HCT116 (cell line): ENCODE results near the gene IZUMO1. TPM values are rescaled to one million over a fixed set of nuclear protein-coding genes. Genes with fewer than 3 reads are reported as not detected.

Source experiments
- ATAC-seq: fragments of 200-7000 bp; cut with Tn5 transposase; 2 replicates; pipeline ENCODE4 v1.9.1; 2020; ENCODE audit warnings: mild to moderate bottlenecking, moderate library complexity
- BruUV-seq: library from RNA; stranded (reverse); fragments of 400-500 nt; replicated peaks from 2 replicates; lab custom pipeline; 2021; lab: Mats Ljungman, UMichigan
- CTCF ChIA-PET: fragments of 300-600 bp; sonication (Branson Sonifier 250); formaldehyde crosslinking; loops from one replicate; lab custom pipeline; 2021; ENCODE audit warnings: antibody characterized with exemption; lab: Charles Lee
- POLR2A ChIA-PET: fragments of 300-600, 350-600 bp; sonication (Branson Sonifier 250); formaldehyde crosslinking; loops from one replicate; lab custom pipeline; 2021; ENCODE audit warnings: antibody characterized with exemption; lab: Charles Lee
- RAD21 ChIA-PET, 2 experiments: fragments of 300-600 bp; sonication (Branson Sonifier 250); formaldehyde crosslinking; loops; one replicate each; lab custom pipeline; 2023; ENCODE audit warnings: low total read pairs in 2 of 2; ENCODE audit not compliant: uncharacterized antibody in 2 of 2, unreplicated experiment in 2 of 2, low non-redundant PET in 1 of 2; lab: Charles Lee
- DNase-seq: peaks from one replicate; pipeline ENCODE4 v3.0.0-alpha.2; 2010; ENCODE audit warnings: low read depth, low spot score
- H2AFZ ChIP-seq: fragments of 200-600 bp; shearing (Covaris generic), sonication (generic); 2 replicates; pipeline ENCODE4 v1.6.1; 2017; ENCODE audit warnings: low read depth, mixed run types, mixed read lengths, antibody characterized with exemption, low read length; ENCODE audit not compliant: poor library complexity, severe bottlenecking
- H3K27ac ChIP-seq: 2 replicates; pipeline ENCODE4 v1.5.1; 2012; ENCODE audit warnings: low read depth, low read length
- H3K27me3 ChIP-seq: fragments of 200-600 bp; sonication (generic); 2 replicates; pipeline ENCODE4 v1.6.1; 2016; ENCODE audit warnings: mixed run types, low read length, mixed read lengths; ENCODE audit not compliant: insufficient read depth
- H3K36me3 ChIP-seq, 2 experiments: fragments of 200-500 bp in 1 of 2; fragments of 200-600 bp in 1 of 2; sonication (Bioruptor generic) in 1 of 2; sonication (generic) in 1 of 2; 2 replicates each; pipeline versions ENCODE4 v1.5.1 to v1.6.1; 2014 to 2016; ENCODE audit warnings: low read length in 2 of 2, inconsistent platforms in 1 of 2, mixed read lengths in 1 of 2, mixed run types in 1 of 2; ENCODE audit not compliant: insufficient read depth in 2 of 2, control insufficient read depth in 1 of 2
- H3K4me1 ChIP-seq, 2 experiments: fragments of 200-600 bp in 1 of 2; sonication (generic) in 1 of 2; 2 replicates each; pipeline versions ENCODE4 v1.5.1 to v1.6.1; 2012 to 2017; ENCODE audit warnings: low read length in 2 of 2, inconsistent platforms in 1 of 2, mild to moderate bottlenecking in 1 of 2, mixed read lengths in 1 of 2, mixed run types in 1 of 2, moderate library complexity in 1 of 2; ENCODE audit not compliant: insufficient read depth in 2 of 2, control insufficient read depth in 1 of 2
- H3K4me2 ChIP-seq: fragments of 200-600 bp; sonication (generic); 2 replicates; pipeline ENCODE4 v1.6.1; 2017; ENCODE audit warnings: mixed run types, low read length, mixed read lengths
- H3K4me3 ChIP-seq, 2 experiments: fragments of 200-600 bp in 1 of 2; sonication (generic) in 1 of 2; replicated peaks in 1 of 2; 2 replicates each; pipeline ENCODE4 v1.5.1; 2011 to 2016; ENCODE audit warnings: low read length in 2 of 2, control low read depth in 1 of 2, low read depth in 1 of 2, mild to moderate bottlenecking in 1 of 2, mixed read lengths in 1 of 2, mixed run types in 1 of 2
- H3K79me2 ChIP-seq: fragments of 200-600 bp; sonication (generic); 2 replicates; pipeline ENCODE4 v1.6.1; 2017; ENCODE audit warnings: mild to moderate bottlenecking, mixed run types, low read length, moderate library complexity, mixed read lengths; ENCODE audit not compliant: insufficient read depth
- H3K9ac ChIP-seq: fragments of 200-600 bp; sonication (generic); 2 replicates; pipeline ENCODE4 v1.6.1; 2016; ENCODE audit warnings: low read length, mixed read lengths
- H3K9me2 ChIP-seq: fragments of 200-600 bp; sonication (generic), shearing (Covaris generic); 2 replicates; pipeline ENCODE4 v1.6.1; 2017; ENCODE audit warnings: mixed run types, mild to moderate bottlenecking, moderate library complexity; ENCODE audit not compliant: insufficient read depth
- H3K9me3 ChIP-seq, 2 experiments: fragments of 200-500 bp in 1 of 2; fragments of 200-600 bp in 1 of 2; sonication (Bioruptor generic) in 1 of 2; sonication (generic) in 1 of 2; 2 replicates each; pipeline ENCODE4 v1.6.1; 2014 to 2017; ENCODE audit warnings: low read length in 2 of 2, mixed read lengths in 2 of 2, inconsistent platforms in 1 of 2, low read depth in 1 of 2, mild to moderate bottlenecking in 1 of 2, mixed run types in 1 of 2, moderate library complexity in 1 of 2; ENCODE audit not compliant: control insufficient read depth in 1 of 2, insufficient read depth in 1 of 2
- H4K20me1 ChIP-seq: fragments of 200-600 bp; sonication (generic), shearing (Covaris generic); 2 replicates; pipeline ENCODE4 v1.6.1; 2017; ENCODE audit warnings: mixed run types, mild to moderate bottlenecking, moderate library complexity; ENCODE audit not compliant: insufficient read depth
- CEBPB ChIP-seq: IDR thresholded peaks from 2 replicates; pipeline ENCODE4 v1.6.1; 2012; ENCODE audit warnings: low read depth
- EGR1 ChIP-seq: IDR thresholded peaks from 2 replicates; pipeline ENCODE4 v1.6.1; 2012; ENCODE audit warnings: low read depth
- ELF1 ChIP-seq: IDR thresholded peaks from 2 replicates; pipeline ENCODE4 v1.6.1; 2012; ENCODE audit warnings: low read depth, borderline replicate concordance
- EZH2 ChIP-seq: fragments of 200-600 bp; sonication (generic); IDR thresholded peaks from 2 replicates; pipeline ENCODE4 v1.6.1; 2017; ENCODE audit warnings: antibody characterized with exemption, mixed run types
- EZH2phosphoT487 ChIP-seq: fragments of 200-600 bp; IDR thresholded peaks from 2 replicates; pipeline ENCODE4 v1.6.1; 2018; ENCODE audit warnings: antibody characterized with exemption, borderline replicate concordance
- POLR2A ChIP-seq: IDR thresholded peaks from 2 replicates; pipeline ENCODE4 v1.7.0; 2011; ENCODE audit warnings: borderline replicate concordance; ENCODE audit not compliant: insufficient read depth, insufficient read length; ENCODE audit errors: extremely low read depth
- POLR2AphosphoS5 ChIP-seq: IDR thresholded peaks from 2 replicates; pipeline ENCODE4 v1.6.1; 2011; ENCODE audit warnings: mild to moderate bottlenecking, low read depth, low read length, moderate library complexity
- RAD21 ChIP-seq: IDR thresholded peaks from 2 replicates; pipeline ENCODE4 v1.6.1; 2012; ENCODE audit warnings: low read depth, mild to moderate bottlenecking
- REST ChIP-seq: IDR thresholded peaks from 2 replicates; pipeline ENCODE4 v1.6.1; 2012; ENCODE audit warnings: low read depth
- SIN3A ChIP-seq: IDR thresholded peaks from 2 replicates; pipeline ENCODE4 v1.6.1; 2012; ENCODE audit warnings: low read depth
- SP1 ChIP-seq: IDR thresholded peaks from 2 replicates; pipeline ENCODE4 v1.6.1; 2012; ENCODE audit warnings: low read depth
- intact Hi-C: fragments of 100-400 bp; cut with micrococcal nuclease; formaldehyde crosslinking; loops from 2 replicates; pipeline ENCODE4 v1.10.0; 2022
- total RNA-seq: library from RNA; stranded (reverse); gene quantifications from one replicate; pipeline ENCODE4 v1.2.1, GENCODE V29; 2021; ENCODE audit not compliant: unreplicated experiment
- TF ChIP-seq, protein P1 (sequence below): IDR thresholded peaks from 2 replicates; pipeline ENCODE4 v1.6.1; 2012
- TF ChIP-seq, protein P2 (sequence below), 3 experiments: fragments of 200-600 bp in 1 of 3; sonication (generic) in 1 of 3; IDR thresholded peaks in 2 of 3; conservative IDR thresholded peaks in 1 of 3; 2 replicates each; pipeline ENCODE4 v1.5.1; 2012 to 2017; ENCODE audit warnings: low read depth in 2 of 3, low read length in 2 of 3, antibody characterized with exemption in 1 of 3, borderline replicate concordance in 1 of 3, control low read depth in 1 of 3, mild to moderate bottlenecking in 1 of 3, mixed read lengths in 1 of 3, mixed run types in 1 of 3, moderate library complexity in 1 of 3; ENCODE audit not compliant: insufficient read depth in 1 of 3

IZUMO1 gene
- total RNA-seq, 1 experiment from 2014 or later: 1.7 TPM

DNA sequence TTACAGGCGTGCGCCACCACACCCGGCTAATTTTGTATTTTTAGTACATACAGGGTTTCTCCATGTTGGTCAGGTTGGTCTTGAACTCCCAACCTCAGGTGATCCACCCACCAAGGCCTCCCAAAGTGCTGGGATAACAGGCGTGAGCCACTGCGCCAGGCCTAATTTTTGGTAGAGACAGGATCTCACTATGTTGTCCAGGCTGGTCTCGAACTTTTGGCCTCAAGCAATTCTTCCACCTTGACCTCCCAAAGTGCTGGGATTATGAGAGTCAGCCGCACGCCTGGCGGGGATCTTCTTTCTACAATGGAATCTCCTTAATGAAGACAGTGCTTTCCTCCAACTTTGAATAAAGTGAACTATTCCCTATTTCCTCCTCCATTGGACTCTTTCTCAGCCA, 12.1 kb downstream of the IZUMO1 start:
- H3K27ac ChIP-seq: no peak overlapping the region
- TF ChIP-seq, protein P1, sequence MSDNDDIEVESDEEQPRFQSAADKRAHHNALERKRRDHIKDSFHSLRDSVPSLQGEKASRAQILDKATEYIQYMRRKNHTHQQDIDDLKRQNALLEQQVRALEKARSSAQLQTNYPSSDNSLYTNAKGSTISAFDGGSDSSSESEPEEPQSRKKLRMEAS: no peak
- no peak overlapping the region for H3K4me3 ChIP-seq
- no peaks in the 10 kb centered on the region for H3K27me3 ChIP-seq
- H3K79me2 ChIP-seq: no peaks in the 10 kb centered on the region
- no peak overlapping the region for H3K9ac ChIP-seq
- peaks cover 14 to 28% of the 10 kb centered on the region in 2 experiments for H3K4me1 ChIP-seq
- ChIA-PET POLR2A (no interaction called here), CTCF (no interaction called here), RAD21 (no interaction called here)
- DNase-seq (no peak), ATAC-seq (no peak)
- intact Hi-C loops: no loop called here
- no peak overlapping the region for H3K4me2 ChIP-seq
- no peaks in the 10 kb centered on the region for H3K36me3 ChIP-seq
- H3K9me2 ChIP-seq: no peaks in the 10 kb centered on the region
- no peaks in the 10 kb centered on the region for H3K9me3 ChIP-seq
- no peaks in the 10 kb centered on the region for H4K20me1 ChIP-seq
- BruUV-seq: no TSS peak
- no peak overlapping the region for H2AFZ ChIP-seq

DNA sequence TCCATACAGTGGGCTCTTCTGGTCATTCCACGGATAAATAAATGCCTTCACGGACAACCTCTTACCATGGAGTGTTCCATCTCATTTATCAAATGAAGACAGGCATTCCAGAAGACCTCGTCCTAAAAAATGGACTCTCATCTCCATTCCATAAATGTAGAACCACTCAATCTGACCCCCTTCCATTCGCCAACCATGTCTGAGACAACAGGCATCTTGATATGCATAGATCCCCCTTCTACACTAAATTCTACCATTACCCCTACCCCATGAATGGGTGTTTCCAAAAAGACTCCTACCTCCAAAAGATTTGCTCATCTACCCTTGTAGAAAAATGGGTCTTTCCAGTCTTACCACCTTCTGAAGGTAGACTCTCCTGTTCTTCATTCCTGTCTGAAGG, 15.3 kb downstream of the IZUMO1 start:
- Histone ChIP-seq H3K4me1 (peaks cover 0 to 10% of the 10 kb centered on the region in 2 experiments; a peak in 2 of 4 replicates), H3K27me3 (no peaks in the 10 kb centered on the region), H3K4me2 (no peak overlapping the region), H3K4me3 (no peak overlapping the region), H2AFZ (no peak overlapping the region), H3K9ac (no peak overlapping the region)
- ATAC-seq: no peak
- intact Hi-C loops: no loop called here
- TF ChIP-seq REST: no peak
- no peak for TF ChIP-seq POLR2AphosphoS5
- no peak for TF ChIP-seq ELF1
- TF ChIP-seq EGR1: no peak
- TF ChIP-seq EZH2phosphoT487: no peak
- TF ChIP-seq SIN3A: no peak
- TF ChIP-seq RAD21: no peak
- TF ChIP-seq, protein P2, sequence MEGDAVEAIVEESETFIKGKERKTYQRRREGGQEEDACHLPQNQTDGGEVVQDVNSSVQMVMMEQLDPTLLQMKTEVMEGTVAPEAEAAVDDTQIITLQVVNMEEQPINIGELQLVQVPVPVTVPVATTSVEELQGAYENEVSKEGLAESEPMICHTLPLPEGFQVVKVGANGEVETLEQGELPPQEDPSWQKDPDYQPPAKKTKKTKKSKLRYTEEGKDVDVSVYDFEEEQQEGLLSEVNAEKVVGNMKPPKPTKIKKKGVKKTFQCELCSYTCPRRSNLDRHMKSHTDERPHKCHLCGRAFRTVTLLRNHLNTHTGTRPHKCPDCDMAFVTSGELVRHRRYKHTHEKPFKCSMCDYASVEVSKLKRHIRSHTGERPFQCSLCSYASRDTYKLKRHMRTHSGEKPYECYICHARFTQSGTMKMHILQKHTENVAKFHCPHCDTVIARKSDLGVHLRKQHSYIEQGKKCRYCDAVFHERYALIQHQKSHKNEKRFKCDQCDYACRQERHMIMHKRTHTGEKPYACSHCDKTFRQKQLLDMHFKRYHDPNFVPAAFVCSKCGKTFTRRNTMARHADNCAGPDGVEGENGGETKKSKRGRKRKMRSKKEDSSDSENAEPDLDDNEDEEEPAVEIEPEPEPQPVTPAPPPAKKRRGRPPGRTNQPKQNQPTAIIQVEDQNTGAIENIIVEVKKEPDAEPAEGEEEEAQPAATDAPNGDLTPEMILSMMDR (IDR thresholded peaks at IDR 0.05 in 2 of 3, conservative IDR thresholded peaks at IDR 0.05 in 1 of 3; ENCODE audit: borderline replicate concordance in 1 of 3, insufficient read depth in 1 of 3, low read depth in 2 of 3, low read length in 2 of 3): no peak
- no peak for TF ChIP-seq POLR2A
- no peak for TF ChIP-seq SP1
- no peak for TF ChIP-seq CEBPB
- TF ChIP-seq, protein P1: no peak
- TF ChIP-seq EZH2: no peak
- TF ChIP-seq, all 23 proteins: peak for 0
- Histone ChIP-seq H3K79me2 (no peaks in the 10 kb centered on the region), H3K27ac (no peak overlapping the region), H4K20me1 (no peaks in the 10 kb centered on the region), H3K9me3 (no peaks in the 10 kb centered on the region), H3K9me2 (no peaks in the 10 kb centered on the region), H3K36me3 (no peaks in the 10 kb centered on the region)
- ChIA-PET POLR2A (no interaction called here), RAD21 (no interaction called here), CTCF (no interaction called here)
- no TSS peak for BruUV-seq
- DNase-seq: no peak
